Measurements from ENCODE around the gene FAM221A.
"Not testable (repeated sequence)": the region's sequence is repeated elsewhere in the genome, so short reads cannot be mapped to it uniquely, and the experiment has no call there.

FAM221A gene

DNA sequence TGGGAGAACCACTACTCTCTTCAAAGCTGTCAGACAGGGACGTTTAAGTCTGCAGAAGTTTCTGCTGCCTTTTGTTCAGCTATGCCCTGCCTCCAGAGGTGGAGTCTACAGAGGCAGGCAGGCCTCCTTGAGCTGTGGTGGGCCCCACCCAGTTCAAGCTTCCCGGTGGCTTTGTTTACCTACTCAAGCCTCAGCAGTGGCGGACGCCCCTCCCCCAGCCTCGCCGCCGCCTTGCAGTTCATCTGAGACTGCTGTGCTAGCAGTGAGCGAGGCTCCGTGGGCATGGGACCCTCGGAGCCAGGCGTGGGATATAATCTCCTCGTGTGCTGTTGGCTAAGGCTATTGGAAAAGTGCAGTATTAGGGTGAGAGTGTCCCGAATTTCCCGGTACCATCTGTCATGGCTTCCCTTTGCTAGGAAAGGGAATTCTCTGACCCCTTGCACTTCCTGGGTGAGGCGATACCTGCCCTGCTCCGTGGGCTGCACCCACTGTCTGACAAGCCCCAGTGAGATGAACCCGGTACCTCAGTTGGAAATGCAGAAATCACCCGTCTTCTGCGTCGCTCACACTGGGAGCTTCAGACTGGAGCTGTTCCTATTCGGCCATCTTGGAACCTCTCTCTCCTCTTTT, 42.7 kb downstream of the FAM221A start:
- H3K9me3 ChIP-seq (ENCODE audit: control insufficient read depth in 2 of 2, low read length in 2 of 2); H3K9ac ChIP-seq (ENCODE audit: low read length in 2 of 2): not testable (repeated sequence)

DNA sequence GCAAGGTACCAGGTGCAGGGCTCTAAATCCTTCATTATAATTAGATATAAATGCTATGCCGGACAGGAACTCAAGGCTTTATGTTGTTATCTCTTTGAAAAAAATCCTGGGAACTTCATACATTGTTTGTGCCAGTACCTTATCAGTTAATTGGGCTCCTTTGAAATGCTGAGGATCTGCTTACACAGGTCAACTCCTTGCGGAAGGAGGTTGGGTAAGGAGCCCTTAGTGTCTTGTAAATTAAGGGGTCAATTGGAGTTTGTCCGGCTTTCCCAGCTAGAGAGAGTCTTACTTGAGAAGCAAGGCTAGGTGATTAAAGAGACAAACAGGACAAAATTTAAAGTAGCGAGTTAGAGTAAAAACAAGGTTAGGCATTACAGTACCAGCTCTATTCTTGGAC, 44.1 kb downstream of the FAM221A start:
- not testable (repeated sequence) for H3K4me3 ChIP-seq (ENCODE audit: low read length in 2 of 2); H3K9ac ChIP-seq (ENCODE audit: low read length in 2 of 2); H3K4me1 ChIP-seq (ENCODE audit: control insufficient read depth, insufficient read depth, low read length); H3K27me3 ChIP-seq (ENCODE audit: control insufficient read depth in 1 of 2, insufficient read depth in 2 of 2, low read length in 2 of 2); H3K27ac ChIP-seq (ENCODE audit: low read length); H3K36me3 ChIP-seq (ENCODE audit: control insufficient read depth in 2 of 2, insufficient read depth in 2 of 2, low read length in 2 of 2); H3K9me3 ChIP-seq (ENCODE audit: control insufficient read depth in 2 of 2, low read length in 2 of 2)

More for the DNA sequence above, 42.7 kb downstream of the FAM221A start:
- H3K27me3 ChIP-seq (ENCODE audit: control insufficient read depth in 1 of 2, insufficient read depth in 2 of 2, low read length in 2 of 2); H3K4me1 ChIP-seq (ENCODE audit: control insufficient read depth, insufficient read depth, low read length); H3K36me3 ChIP-seq (ENCODE audit: control insufficient read depth in 2 of 2, insufficient read depth in 2 of 2, low read length in 2 of 2); H3K4me3 ChIP-seq (ENCODE audit: low read length in 2 of 2); H3K27ac ChIP-seq (ENCODE audit: low read length): not testable (repeated sequence)

DNA sequence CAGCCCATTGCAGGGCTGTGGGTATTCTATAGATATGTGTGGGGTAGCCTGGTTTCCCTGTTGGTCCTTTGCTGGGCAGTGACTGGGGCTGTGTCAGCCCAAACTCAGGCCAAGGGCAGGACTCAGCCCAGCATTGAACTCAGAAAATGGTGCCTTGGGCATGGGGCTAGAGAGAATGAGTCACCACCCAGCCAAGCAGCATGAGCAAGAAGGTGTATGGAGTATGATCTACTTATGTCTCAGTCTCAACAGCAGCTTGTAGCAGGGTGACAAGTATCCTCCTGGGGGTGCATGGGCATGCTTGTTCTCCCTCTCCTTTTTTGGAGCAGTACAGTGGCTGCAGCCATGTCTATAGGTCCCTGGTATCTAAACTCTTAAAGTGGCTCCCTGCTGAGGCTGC, 62.1 kb downstream of the FAM221A start:
- Histone ChIP-seq H3K4me1 (ENCODE audit: control insufficient read depth, insufficient read depth, low read length) (no peaks in the 10 kb centered on the region), H3K4me3 (ENCODE audit: low read length in 2 of 2) (no peak overlapping the region), H3K27ac (ENCODE audit: low read length) (no peak overlapping the region), H3K27me3 (ENCODE audit: control insufficient read depth in 1 of 2, insufficient read depth in 2 of 2, low read length in 2 of 2) (no peaks in the 10 kb centered on the region), H3K9me3 (ENCODE audit: control insufficient read depth in 2 of 2, low read length in 2 of 2) (peaks cover 3 to 24% of the 10 kb centered on the region in 2 donors), H3K9ac (ENCODE audit: low read length in 2 of 2) (no peak overlapping the region), H3K36me3 (ENCODE audit: control insufficient read depth in 2 of 2, insufficient read depth in 2 of 2, low read length in 2 of 2) (no peaks in the 10 kb centered on the region)

DNA sequence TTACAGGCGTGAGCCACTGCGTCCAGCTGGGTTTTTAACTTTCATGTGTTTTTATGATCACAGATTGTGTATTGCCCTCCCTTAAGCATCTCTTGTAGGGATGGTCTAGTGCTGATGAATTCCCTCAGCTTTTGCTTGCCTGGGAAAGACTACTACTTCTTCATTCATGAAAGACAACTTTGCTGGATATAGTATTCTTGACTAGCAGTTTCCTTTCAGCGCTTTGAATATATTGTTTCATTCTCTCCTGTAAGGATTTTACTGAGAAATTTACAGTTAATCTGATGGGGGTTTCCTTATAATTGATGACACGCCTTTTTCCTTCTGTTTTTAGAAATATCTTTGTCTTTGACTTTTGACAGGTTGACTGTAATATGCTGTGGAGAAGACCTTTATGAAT, 63.2 kb downstream of the FAM221A start:
- Histone ChIP-seq H3K36me3 (ENCODE audit: control insufficient read depth in 2 of 2, insufficient read depth in 2 of 2, low read length in 2 of 2) (no peaks in the 10 kb centered on the region), H3K9ac (ENCODE audit: low read length in 2 of 2) (no peak overlapping the region), H3K4me3 (ENCODE audit: low read length in 2 of 2) (no peak overlapping the region), H3K27me3 (ENCODE audit: control insufficient read depth in 1 of 2, insufficient read depth in 2 of 2, low read length in 2 of 2) (no peaks in the 10 kb centered on the region), H3K9me3 (ENCODE audit: control insufficient read depth in 2 of 2, low read length in 2 of 2) (peaks cover 3 to 24% of the 10 kb centered on the region in 2 donors), H3K4me1 (ENCODE audit: control insufficient read depth, insufficient read depth, low read length) (no peaks in the 10 kb centered on the region), H3K27ac (ENCODE audit: low read length) (no peak overlapping the region)

DNA sequence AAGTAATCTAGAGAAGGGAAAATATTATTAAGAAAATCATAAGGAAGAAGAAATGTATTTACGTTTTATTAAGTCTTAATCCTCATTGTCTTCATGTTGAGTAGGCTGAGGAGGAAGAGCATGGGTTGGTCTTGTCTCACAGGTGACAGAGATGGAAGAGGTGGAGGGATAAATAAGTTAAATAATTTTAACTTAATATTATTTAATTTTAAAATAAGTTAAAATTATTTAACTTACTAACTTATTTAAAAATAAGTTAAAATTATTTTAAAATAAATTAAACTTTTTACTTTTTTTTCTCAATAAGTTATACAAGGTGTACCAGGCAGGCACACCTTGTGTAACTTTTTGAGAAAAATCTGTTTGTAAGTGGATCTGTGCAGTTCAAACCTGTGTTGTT, 66.6 kb downstream of the FAM221A start:
- Histone ChIP-seq H3K4me1 (ENCODE audit: control insufficient read depth, insufficient read depth, low read length) (no peaks in the 10 kb centered on the region), H3K27ac (ENCODE audit: low read length) (no peak overlapping the region), H3K27me3 (ENCODE audit: control insufficient read depth in 1 of 2, insufficient read depth in 2 of 2, low read length in 2 of 2) (no peaks in the 10 kb centered on the region), H3K9me3 (ENCODE audit: control insufficient read depth in 2 of 2, low read length in 2 of 2) (peaks cover 3 to 24% of the 10 kb centered on the region in 2 donors), H3K4me3 (ENCODE audit: low read length in 2 of 2) (no peak overlapping the region), H3K36me3 (ENCODE audit: control insufficient read depth in 2 of 2, insufficient read depth in 2 of 2, low read length in 2 of 2) (no peaks in the 10 kb centered on the region), H3K9ac (ENCODE audit: low read length in 2 of 2) (no peak overlapping the region)

DNA sequence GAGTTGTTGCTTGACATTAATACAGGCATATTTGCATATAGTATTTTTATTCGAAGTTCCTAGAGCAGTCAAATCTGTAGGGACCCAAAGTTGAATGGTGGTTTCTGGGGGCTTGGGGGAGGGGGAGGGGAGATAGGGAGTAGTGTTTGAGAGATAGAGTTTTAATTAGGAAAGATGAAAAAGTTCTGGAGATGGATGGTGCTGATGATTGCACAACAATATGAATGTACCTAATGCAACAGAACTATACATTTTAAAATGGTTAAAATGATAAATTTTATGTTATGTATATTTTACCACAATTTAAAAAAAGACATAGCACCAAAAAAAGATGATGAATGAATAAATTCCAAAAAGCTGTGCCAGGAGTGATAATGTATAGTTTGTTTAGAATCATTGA, 71.9 kb downstream of the FAM221A start:
- Histone ChIP-seq H3K4me1 (ENCODE audit: control insufficient read depth, insufficient read depth, low read length) (no peaks in the 10 kb centered on the region), H3K27me3 (ENCODE audit: control insufficient read depth in 1 of 2, insufficient read depth in 2 of 2, low read length in 2 of 2) (no peaks in the 10 kb centered on the region), H3K27ac (ENCODE audit: low read length) (no peak overlapping the region), H3K4me3 (ENCODE audit: low read length in 2 of 2) (no peak overlapping the region), H3K9ac (ENCODE audit: low read length in 2 of 2) (no peak overlapping the region), H3K36me3 (ENCODE audit: control insufficient read depth in 2 of 2, insufficient read depth in 2 of 2, low read length in 2 of 2) (no peaks in the 10 kb centered on the region), H3K9me3 (ENCODE audit: control insufficient read depth in 2 of 2, low read length in 2 of 2) (no peaks in the 10 kb centered on the region)

Data from stomach smooth muscle (tissue), 2 donors.